PFSK-1 (cell line): ENCODE data around the gene USP36.

ENCODE experiments used
- FOXP2 ChIP-seq: optimal IDR thresholded peaks from 2 replicates; pipeline ENCODE3; 2011; ENCODE audit warnings: borderline replicate concordance, control low read depth, inconsistent platforms; ENCODE audit not compliant: insufficient read depth; ENCODE audit errors: extremely low read length, extremely low read depth
- POLR2AphosphoS5 ChIP-seq: IDR thresholded peaks from 2 replicates; pipeline ENCODE4 v1.6.1; 2012; ENCODE audit warnings: low read depth, mild to moderate bottlenecking, control low read depth, low read length, moderate library complexity
- SIN3A ChIP-seq: IDR thresholded peaks from 2 replicates; pipeline ENCODE4 v1.6.1; 2012; ENCODE audit warnings: mild to moderate bottlenecking, low read length, moderate library complexity, borderline replicate concordance; ENCODE audit not compliant: insufficient read depth
- TAF1 ChIP-seq: IDR thresholded peaks from 2 replicates; pipeline ENCODE4 v1.6.1; 2012; ENCODE audit warnings: low read length, control low read depth, borderline replicate concordance; ENCODE audit not compliant: insufficient read depth
- TF ChIP-seq, protein P1 (sequence below), 2 experiments: IDR thresholded peaks; 2 replicates each; pipeline versions ENCODE4 v1.6.1 to v1.8.0; 2011 to 2012; ENCODE audit warnings: low read depth in 2 of 2, low read length in 2 of 2, control low read depth in 1 of 2, inconsistent platforms in 1 of 2, mild to moderate bottlenecking in 1 of 2, moderate library complexity in 1 of 2; ENCODE audit not compliant: insufficient read depth in 1 of 2

Gene USP36

DNA sequence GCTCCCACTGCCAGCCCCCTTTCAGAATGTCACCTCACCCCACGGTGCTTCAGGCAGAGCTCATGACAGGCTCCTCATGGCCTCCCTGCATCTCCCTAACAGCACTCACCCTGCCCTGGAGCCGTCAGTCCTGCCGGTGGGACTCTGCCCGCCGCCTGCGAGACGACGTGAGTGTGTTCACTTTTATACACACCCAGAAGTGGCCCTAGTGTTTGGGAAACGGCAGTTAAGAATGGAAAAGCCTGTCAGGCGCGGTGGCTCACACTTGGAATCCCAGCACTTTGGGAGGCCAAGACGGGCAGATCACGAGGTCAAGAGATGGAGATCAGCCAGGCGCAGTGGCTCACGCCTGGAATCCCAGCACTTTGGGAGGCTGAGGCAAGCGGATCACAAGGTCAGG lies 46.2 kb downstream of the USP36 start:
- TF ChIP-seq FOXP2 (no peak), SIN3A (no peak), TAF1 (no peak), POLR2AphosphoS5 (no peak)
- TF ChIP-seq, protein P1, sequence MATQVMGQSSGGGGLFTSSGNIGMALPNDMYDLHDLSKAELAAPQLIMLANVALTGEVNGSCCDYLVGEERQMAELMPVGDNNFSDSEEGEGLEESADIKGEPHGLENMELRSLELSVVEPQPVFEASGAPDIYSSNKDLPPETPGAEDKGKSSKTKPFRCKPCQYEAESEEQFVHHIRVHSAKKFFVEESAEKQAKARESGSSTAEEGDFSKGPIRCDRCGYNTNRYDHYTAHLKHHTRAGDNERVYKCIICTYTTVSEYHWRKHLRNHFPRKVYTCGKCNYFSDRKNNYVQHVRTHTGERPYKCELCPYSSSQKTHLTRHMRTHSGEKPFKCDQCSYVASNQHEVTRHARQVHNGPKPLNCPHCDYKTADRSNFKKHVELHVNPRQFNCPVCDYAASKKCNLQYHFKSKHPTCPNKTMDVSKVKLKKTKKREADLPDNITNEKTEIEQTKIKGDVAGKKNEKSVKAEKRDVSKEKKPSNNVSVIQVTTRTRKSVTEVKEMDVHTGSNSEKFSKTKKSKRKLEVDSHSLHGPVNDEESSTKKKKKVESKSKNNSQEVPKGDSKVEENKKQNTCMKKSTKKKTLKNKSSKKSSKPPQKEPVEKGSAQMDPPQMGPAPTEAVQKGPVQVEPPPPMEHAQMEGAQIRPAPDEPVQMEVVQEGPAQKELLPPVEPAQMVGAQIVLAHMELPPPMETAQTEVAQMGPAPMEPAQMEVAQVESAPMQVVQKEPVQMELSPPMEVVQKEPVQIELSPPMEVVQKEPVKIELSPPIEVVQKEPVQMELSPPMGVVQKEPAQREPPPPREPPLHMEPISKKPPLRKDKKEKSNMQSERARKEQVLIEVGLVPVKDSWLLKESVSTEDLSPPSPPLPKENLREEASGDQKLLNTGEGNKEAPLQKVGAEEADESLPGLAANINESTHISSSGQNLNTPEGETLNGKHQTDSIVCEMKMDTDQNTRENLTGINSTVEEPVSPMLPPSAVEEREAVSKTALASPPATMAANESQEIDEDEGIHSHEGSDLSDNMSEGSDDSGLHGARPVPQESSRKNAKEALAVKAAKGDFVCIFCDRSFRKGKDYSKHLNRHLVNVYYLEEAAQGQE (IDR thresholded peaks at IDR 0.05; ENCODE audit: insufficient read depth in 1 of 2, low read depth in 2 of 2, low read length in 2 of 2) = no peak

DNA sequence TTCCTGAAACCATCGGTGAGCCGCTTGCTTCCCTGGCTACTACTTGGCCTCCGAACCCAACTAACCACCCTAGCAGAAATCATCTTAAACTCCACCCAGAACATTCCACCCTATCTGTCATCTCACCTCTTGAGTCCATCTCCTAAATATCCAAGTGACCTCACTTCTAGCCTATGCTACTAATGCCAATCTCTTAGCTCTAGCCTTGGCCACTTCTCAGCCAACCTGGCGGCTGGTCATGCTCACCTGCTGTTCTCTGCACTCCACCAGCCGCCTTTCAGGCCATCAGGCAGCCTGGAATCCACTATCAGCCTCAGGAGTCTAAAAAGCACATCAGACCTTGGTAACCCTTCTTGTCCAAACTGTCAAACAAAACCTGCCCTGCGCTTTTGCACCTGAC lies 46.6 kb downstream of the USP36 start:
- TF ChIP-seq, protein P1 (IDR thresholded peaks at IDR 0.05; ENCODE audit: insufficient read depth in 1 of 2, low read depth in 2 of 2, low read length in 2 of 2) = no peak
- TF ChIP-seq POLR2AphosphoS5 = peak; percentile 21; the same call in 1 of the 2 replicates

DNA sequence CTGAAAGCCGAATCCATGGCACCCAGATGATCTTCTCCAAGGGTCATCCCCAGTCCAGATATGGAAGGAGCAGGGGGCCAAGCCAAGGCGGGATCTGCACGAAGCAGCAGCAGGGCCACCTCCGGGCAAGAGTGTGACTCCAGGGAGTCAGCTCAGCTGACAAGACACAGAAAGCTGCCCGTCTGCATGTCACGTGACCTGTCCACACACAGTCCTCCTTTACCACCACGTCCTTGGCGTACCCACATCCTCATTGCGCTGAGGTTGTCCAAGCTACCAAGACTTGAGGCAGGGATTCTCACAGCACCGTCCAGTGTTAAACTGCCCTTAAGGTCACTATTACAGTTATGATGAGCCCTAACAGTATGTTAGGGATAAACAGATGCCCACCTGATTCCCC lies 47.2 kb downstream of the USP36 start:
- 0 out of 2 replicates have a peak, but pooled peaks have one; percentile 20 for TF ChIP-seq POLR2AphosphoS5
- no peak for TF ChIP-seq SIN3A
- no peak for TF ChIP-seq TAF1
- no peak for TF ChIP-seq FOXP2
- TF ChIP-seq, protein P1 (IDR thresholded peaks at IDR 0.05; ENCODE audit: insufficient read depth in 1 of 2, low read depth in 2 of 2, low read length in 2 of 2) = no peak

DNA sequence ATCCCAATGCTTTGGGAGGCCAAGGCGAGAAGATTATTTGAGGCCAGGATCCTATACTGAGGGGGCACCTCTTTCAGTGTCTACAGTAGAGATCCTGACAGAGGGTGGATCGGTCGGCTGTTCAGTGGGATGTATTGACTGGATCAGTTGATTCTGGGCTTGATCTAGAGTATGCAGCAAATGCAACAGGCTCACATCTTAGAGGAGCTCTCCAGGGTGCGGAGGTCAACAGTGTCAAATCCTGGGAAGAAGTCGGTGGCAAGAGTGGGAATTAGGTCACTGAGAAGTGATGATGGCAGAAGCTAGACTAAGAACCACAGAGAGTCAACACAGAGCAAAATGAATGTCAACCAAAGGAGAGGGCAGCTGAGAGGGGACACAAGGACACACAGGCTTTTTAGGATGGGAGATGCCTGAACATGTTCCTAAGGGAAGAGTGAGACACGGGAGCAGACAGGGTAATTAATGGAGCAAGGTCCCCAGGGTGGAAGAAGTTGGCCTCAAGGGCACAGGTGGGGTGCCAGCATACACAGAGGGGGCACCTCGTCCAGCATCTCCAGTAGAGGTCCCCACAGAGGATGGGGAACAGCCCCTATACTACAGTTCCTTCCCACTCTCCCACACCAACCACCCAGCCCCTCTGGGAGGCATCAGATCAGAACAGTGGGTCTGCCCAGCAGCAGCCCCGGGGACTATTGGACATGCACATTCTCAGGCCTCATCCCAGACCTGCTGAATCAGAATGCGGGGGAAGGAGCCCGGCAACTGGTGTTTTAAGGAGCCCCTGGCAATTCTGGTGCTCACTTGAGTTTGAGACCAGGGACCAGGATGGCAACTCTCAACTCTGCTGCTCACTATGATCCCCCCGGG lies 48.5 kb downstream of the USP36 start:
- TF ChIP-seq, protein P1 (IDR thresholded peaks at IDR 0.05; ENCODE audit: insufficient read depth in 1 of 2, low read depth in 2 of 2, low read length in 2 of 2) = peak in 1 of 2 experiments; percentile 28; a peak in 1 of 4 replicates
- no peak for TF ChIP-seq POLR2AphosphoS5

DNA sequence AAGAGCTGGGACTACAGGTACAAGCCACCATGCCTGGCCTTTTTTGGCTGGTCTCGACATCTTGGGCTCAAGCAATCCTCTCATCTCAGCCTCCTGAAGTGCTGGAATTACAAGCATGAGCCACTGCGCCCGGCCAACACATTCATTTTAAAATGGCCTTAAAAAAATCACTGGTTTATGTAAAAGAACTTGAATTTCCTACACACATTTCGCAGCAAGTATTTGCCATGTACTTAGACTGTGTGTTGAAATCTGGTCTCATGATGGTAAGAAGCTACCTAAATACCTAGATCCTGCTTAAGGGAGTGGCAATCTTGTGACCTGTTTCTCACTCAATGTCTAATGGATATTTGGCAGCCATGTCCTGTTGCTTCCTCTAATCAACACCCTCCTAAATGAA lies 50.1 kb downstream of the USP36 start:
- TF ChIP-seq POLR2AphosphoS5 (no peak), TAF1 (no peak), FOXP2 (no peak), SIN3A (no peak)
- TF ChIP-seq, protein P1 (IDR thresholded peaks at IDR 0.05; ENCODE audit: insufficient read depth in 1 of 2, low read depth in 2 of 2, low read length in 2 of 2) = no peak
